Stimulated activated CD4-positive, alpha-beta T cell treated with anti-CD3 and anti-CD28 coated beads, TNF-alpha, amount 100 ng/mL, for 24 hours (primary cell): ENCODE measurements around the gene CLDN2.

Source experiments
- DNase-seq, 3 experiments: peaks; one replicate each; pipeline ENCODE4 v3.0.0-alpha.2; 2020; ENCODE audit warnings: low read depth in 3 of 3

The CLDN2 gene

DNA sequence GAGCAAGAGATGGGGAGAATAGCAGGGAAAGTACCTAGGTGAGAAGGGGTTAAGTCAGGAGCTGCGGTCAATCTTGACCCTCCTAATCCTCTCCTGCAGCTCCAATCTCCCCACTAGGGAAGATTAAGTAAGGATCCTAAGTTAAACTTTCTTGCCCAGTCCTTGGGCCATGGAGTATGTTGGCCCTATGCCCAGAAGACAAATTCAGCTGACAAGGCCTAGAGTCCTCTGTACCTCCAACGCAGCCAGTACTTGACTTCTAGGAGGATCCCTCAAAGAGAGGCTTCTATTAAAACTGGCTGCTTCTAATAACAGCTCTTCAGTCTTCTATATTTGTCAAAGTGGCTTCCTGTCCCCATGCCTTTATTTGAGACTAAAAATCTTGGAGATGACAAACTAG lies 1.4 kb downstream of the CLDN2 start:
- no peak for DNase-seq

- no peak for DNase-seq
Measured at GRCh38 chrX:106927023-106927422, 6.8 kb downstream of the CLDN2 start.

GRCh38 chrX:106927700-106928099 lies 7.5 kb downstream of the CLDN2 start:
- DNase-seq, result no peak

DNA sequence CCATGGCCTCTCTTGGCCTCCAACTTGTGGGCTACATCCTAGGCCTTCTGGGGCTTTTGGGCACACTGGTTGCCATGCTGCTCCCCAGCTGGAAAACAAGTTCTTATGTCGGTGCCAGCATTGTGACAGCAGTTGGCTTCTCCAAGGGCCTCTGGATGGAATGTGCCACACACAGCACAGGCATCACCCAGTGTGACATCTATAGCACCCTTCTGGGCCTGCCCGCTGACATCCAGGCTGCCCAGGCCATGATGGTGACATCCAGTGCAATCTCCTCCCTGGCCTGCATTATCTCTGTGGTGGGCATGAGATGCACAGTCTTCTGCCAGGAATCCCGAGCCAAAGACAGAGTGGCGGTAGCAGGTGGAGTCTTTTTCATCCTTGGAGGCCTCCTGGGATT lies 8.0 kb downstream of the CLDN2 start:
- no peak for DNase-seq

DNA sequence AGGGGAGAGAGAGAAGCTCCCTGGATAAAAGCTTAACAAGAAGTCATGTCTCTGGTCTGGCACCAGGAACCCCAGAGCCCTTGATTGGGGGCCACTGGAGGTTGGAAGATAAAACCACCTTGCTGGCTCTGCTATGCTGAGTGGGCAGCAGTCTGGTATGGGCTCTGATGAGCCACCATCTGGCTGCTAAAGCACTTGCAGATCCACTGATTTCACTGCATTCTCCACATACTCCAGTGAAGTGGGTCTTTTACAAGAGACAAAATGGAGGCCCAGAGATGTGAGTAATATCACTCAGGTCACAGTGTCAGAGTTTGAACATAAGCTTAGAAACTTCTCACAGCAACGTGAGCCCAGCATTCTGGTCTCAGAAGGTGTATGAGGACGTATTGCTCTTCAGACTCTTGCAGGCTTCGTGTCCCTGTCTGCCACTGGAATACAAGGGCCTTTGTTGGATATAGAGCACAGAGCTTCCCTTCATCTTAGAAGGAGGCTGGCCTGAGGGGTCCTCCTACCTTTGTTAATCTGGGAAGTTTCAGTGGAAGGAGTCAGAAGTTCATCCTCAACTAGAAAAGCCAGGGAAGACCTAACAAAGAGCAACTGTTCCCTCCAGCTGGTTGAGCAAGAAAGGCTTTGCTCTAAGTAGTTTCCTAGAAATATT lies 11.8 kb downstream of the CLDN2 start:
- DNase-seq, result no peak

DNA sequence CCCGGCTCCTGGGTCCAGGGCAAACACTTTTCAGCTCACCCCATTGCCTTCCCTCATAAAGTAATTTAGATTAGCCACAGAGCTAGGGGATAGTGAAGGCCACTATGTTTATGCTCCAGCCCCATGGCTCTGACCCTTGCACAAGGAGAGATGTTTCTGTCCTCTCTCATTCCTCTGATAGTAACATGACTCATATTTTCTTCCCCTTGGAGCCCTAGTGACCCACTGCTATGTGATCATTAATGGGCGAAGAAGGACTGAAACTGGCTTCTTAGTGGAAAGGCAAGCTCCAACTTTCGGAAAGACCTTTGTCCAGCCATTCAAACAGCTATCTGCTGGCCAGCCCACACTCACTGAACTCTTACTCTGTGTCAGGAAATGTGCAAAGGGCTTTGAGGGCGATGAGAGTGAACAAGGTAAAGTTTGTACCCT lies 12.3 kb downstream of the CLDN2 start:
- no peak for DNase-seq

DNA sequence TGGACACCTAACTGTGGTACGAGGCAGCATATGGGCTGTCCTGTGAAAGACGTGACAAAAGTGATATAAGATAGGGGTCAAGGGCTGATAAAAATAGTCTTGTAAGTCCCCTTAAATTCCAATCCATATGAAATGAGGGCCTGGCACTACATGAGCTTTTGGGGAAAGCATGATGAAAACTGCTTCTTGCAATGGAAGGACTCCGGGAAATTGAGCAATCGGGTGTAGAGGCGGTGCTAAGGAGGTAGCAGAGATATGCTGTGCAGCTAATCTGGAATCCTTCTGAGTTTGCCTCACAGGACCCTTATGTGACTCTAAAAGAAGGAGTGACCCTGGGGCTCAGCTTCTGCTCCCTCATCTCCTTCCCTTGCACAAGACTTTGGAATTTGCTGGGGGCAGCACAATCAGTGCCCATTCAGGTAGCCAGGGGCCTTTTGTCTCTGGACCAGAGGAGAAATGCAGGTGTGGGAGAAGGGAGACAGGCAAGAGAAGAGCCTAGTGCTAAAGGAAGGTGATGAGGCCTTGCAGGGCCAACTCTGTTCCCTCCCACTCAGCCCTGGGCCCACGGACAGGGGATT lies 12.8 kb downstream of the CLDN2 start:
- DNase-seq, result no peak

DNA sequence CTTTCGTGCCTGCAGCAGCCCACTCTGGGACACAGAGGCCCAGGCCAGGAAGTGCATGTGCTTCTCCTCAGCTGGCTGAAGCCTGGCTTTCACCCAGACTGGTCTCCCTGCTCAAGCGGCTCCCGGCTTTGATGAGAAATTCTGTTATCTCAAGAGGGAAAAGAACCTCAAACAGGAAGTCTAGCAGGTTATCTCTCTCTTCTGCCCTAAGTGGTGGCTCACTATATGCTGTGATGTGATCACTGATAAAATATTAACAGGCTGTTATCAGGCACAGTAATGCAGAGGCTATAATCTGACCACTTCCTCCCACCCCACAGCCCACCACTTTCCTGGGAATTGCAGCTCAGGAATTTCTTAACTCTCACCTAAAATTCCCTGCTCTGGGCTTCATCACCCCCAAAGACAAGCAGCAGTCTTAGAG lies 13.3 kb downstream of the CLDN2 start:
- no peak for DNase-seq

DNA sequence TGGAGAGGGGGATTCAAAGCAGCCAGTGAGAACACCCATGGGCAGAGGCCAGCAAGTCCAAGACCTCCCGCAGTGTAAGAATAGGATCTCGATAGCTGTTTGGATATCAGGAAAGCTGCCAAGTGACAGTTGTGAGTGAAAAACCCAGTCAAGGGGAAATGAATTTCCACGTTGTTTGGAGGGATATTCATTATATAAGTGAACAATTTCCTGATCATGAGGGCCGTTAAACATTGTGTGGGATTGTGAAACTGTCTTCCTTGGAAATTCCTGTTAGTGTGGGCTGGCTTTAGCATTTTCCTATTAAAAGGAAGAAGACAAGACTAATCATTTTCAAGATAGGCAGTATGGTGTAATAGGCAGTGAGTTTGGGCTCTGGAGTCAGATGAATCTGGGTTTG lies 15.0 kb downstream of the CLDN2 start:
- no peak for DNase-seq

GRCh38 chrX:106936246-106936645 lies 16.0 kb downstream of the CLDN2 start:
- no peak for DNase-seq

DNA sequence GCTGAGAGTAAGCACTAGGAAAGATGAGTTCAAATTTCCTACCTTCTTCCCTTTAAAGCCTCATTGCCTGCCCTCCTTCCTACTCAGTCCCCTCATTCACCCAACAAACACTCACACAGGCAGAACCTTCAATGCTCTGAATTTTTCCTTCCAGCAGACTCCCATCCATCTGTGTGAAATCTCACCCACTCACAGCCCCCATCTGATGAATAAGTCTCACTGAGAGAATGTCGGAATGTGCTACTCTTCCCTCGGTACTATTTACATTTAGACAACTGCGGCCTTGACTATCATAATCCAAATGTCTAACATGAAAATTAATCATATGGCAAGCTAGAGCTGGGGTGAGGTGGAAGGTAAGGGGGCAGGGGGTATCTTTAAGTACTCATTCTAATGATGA lies 19.4 kb downstream of the CLDN2 start:
- no peak for DNase-seq

DNA sequence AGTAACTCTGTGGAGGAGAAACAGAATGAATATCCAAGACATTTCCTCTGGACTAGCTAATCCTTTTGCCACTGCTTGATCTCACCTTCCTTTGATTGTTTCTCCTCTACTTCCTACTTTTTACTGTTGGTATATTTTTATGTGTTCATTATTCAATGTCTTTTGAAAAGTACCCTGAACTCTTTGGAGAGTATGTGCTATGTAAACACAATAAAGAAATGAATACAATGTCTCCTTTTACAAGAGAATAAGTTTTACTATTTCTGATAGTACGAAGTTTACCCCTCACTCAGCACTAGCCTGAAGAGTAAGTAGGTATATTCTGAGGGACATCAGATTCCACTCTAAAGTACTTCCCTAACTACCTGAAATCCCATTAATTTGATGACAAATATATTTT lies 19.9 kb downstream of the CLDN2 start:
- DNase-seq, result no peak

DNA sequence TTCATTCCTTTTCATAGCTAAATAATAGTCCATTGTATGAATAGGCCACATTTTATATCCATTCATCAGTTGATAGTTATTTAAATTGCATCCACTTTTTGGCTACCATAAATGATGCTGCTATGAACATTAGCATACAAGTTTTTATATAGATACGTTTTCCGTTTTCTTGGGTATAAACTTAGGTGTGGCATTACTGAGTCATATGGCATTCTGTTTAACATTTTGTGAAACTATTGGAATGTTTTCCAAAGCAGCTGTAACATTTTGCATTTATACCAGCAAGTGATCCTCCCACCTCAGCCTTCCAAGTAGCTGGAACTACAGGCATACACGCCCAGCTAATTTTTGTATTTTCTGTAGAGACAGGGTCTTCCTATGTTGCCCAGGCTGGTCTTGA lies 26.3 kb downstream of the CLDN2 start:
- DNase-seq, result no peak

GRCh38 chrX:106948641-106949040 lies 28.4 kb downstream of the CLDN2 start:
- DNase-seq, result no peak

DNA sequence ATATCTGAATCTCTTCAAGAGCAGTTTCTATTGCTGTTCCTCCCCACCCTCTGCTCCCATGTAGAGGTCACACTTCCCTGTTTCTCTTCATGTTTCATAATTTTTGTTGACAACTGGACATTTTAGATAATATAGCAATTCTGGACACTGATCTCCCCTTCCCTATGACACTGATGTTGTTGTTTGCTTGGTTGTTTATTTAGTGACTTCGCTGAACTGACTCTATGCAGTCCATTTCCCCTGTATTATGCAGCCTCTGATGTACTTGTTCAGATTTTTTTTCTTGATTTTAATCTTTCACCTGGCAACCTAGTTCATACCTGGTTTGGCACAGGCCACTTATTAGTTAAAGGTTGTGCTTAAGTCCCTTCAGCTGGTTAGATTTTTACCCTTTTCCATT lies 29.2 kb downstream of the CLDN2 start:
- DNase-seq, result no peak

GRCh38 chrX:106950381-106950780 lies 30.2 kb downstream of the CLDN2 start:
- DNase-seq, result no peak

DNA sequence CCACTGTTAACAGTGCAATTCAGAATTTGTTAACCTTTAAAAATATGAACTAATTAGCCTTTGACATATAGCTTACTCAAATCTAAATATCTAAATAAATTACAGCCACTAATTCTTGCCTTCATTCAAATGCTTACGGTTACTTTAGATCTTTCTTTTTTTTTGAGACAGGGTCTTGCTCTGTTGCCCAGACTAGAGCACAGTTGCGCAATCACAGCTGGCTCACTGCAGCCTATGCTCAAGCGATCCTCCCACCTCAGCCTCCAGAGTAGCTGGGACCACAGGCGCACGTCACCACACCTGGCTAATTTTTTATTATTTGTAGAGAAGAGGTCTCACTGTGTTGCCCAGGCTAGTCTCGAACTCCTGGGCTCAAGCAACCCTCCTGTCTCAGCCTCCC lies 31.0 kb downstream of the CLDN2 start:
- no peak for DNase-seq

GRCh38 chrX:106952089-106952488 lies 31.9 kb downstream of the CLDN2 start:
- no peak for DNase-seq

DNA sequence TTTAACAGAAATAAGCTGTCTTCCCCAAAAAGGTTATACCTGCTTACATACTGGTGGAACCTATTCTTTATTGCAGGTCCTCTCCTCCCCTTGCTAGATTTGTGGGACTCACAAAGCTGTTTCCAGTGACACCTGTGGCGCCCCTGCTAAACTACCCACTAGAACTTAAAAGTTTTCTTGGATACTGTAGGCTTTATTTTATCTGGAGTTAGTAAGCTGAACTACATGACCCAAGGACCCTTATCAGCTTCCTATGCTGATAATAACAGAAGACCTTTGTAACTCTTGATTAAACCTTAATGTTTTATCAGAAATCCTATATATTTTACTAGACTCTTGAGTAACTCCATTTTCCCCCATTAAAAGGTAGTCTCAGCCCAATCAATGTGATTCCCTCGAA lies 32.3 kb downstream of the CLDN2 start:
- DNase-seq, result no peak

- no peak for DNase-seq
Measured at GRCh38 chrX:106952988-106953387, 32.8 kb downstream of the CLDN2 start.

DNA sequence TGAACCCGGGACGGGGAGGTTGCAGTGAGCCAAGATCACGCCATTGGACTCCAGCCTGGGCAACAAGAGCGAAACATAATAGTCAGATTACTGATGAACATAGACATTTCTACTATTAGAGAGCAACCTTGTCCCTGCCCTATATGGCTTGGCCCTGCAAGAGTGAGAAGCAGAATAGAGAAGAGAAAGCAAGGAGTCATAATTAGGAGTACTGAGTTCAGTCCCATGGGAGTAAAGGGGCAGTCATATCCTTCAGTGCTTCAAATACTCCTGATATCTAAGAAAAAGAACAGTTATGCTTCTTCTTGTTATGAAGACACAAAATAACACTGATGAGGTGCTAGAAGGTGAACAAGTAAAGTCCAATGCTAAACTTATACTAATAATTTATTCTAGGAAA lies 33.8 kb downstream of the CLDN2 start:
- no peak for DNase-seq

DNA sequence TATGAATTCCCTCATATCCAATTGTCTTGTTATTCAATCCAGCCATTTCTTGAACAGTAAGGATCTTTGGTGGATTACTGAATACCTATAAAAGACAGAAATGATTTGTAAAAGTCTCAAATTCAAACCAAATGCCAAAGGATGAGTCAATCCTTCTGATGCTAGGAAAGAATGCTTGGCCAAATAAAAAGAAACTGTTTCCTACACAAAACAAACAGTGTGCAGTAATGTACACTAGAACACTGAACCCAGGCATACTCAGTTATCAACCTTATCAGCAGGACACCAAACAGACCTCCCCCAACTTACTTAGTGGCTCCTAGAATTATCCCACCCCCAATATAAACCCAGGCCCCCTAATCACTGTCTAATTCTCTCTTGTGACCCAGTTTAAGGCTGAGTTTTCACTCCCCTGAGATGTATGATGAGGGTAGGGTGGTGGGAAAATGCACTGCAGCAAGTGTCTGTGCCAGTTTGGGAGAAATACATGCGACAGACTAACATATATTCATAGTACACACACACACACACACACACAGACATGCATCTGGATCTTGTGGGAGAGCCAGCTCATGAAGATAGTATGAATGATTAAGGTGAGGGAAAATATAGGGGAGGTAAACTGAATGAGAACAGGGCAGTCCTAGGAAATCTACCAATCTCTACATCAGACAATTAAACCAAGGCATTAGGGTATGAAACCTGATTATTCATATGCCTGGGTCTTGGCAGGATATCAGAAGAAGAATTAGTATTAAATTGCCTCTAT lies 35.0 kb downstream of the CLDN2 start:
- DNase-seq, result no peak

DNA sequence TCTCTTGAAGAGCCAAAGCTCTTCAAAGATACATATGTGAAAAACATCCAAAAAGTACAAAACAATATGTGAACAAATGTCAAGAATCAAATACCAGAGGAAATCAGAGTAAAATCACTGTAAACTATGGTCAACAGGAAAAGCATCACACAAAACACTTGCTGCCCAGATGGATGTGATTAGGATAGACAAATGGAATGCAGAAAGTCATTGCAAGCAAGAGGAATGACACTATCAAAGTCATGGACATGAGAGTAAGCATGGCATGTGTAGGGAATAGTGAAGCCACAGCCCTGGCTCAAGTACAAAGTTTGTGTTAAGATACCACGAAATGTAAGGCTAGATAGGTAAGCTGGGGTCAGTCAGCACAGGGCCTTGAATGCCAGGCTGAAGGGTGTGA lies 37.7 kb downstream of the CLDN2 start:
- DNase-seq, result no peak
